Neural cell (in vitro differentiated cells): ENCODE measurements around the gene SUSD3. TPM values are rescaled to one million over a fixed set of nuclear protein-coding genes. Genes with fewer than 3 reads are reported as not detected.

Experiments used
- H2AFZ ChIP-seq: fragments of 200-600, 300-800 bp; sonication (generic), shearing (Covaris generic); 2 replicates; pipeline ENCODE4 v1.6.0; 2014; ENCODE audit warnings: low read depth, mild to moderate bottlenecking, antibody characterized with exemption, low read length, moderate library complexity
- H3F3A ChIP-seq: fragments of 200-600 bp; shearing (Covaris generic); 2 replicates; pipeline ENCODE4 v1.6.1; 2016; ENCODE audit warnings: mild to moderate bottlenecking, moderate library complexity, mixed read lengths, antibody characterized with exemption, low read length; ENCODE audit not compliant: insufficient read depth, poor library complexity, severe bottlenecking
- H3K27ac ChIP-seq: fragments of 200-600, 300-800 bp; sonication (generic), shearing (Covaris generic); 2 replicates; pipeline ENCODE4 v1.5.1; 2014; ENCODE audit warnings: mild to moderate bottlenecking, low read length, moderate library complexity
- H3K27me3 ChIP-seq: fragments of 300-800, 200-600 bp; sonication (generic), shearing (Covaris generic); 2 replicates; pipeline ENCODE4 v1.6.0; 2014; ENCODE audit warnings: mild to moderate bottlenecking, low read depth, low read length, moderate library complexity; ENCODE audit not compliant: insufficient read depth
- H3K36me3 ChIP-seq: fragments of 300-800, 200-600 bp; sonication (generic), shearing (Covaris generic); 2 replicates; pipeline ENCODE4 v1.5.1; 2014; ENCODE audit warnings: mild to moderate bottlenecking, antibody characterized with exemption, low read length, moderate library complexity; ENCODE audit not compliant: insufficient read depth
- H3K4me2 ChIP-seq: fragments of 300-800, 200-600 bp; sonication (generic), shearing (Covaris generic); 2 replicates; pipeline ENCODE4 v1.6.0; 2014; ENCODE audit warnings: mild to moderate bottlenecking, low read length
- H3K4me3 ChIP-seq: fragments of 300-800, 200-600 bp; sonication (generic), shearing (Covaris generic); 2 replicates; pipeline ENCODE4 v1.5.1; 2014; ENCODE audit warnings: mild to moderate bottlenecking, low read length, moderate library complexity
- H3K79me2 ChIP-seq: fragments of 200-600 bp; shearing (Covaris generic); replicated peaks from 2 replicates; pipeline ENCODE4 v1.6.0; 2014; ENCODE audit warnings: mild to moderate bottlenecking, low read length, moderate library complexity; ENCODE audit not compliant: insufficient read depth
- H3K9ac ChIP-seq: fragments of 300-800, 200-600 bp; sonication (generic), shearing (Covaris generic); 2 replicates; pipeline ENCODE4 v1.6.1; 2016; ENCODE audit warnings: mild to moderate bottlenecking, low read length, mixed read lengths
- H3K9me2 ChIP-seq: fragments of 200-600 bp; shearing (Covaris generic); 2 replicates; pipeline ENCODE4 v1.6.1; 2016; ENCODE audit warnings: mild to moderate bottlenecking, low read length, mixed read lengths; ENCODE audit not compliant: insufficient read depth
- H3K9me3 ChIP-seq: fragments of 200-600, 300-800 bp; sonication (generic), shearing (Covaris generic); 2 replicates; pipeline ENCODE4 v1.6.1; 2016; ENCODE audit warnings: mild to moderate bottlenecking, mixed run types, low read length, moderate library complexity, mixed read lengths
- H4K20me1 ChIP-seq: fragments of 200-600 bp; shearing (Covaris generic); 2 replicates; pipeline ENCODE4 v1.6.1; 2016; ENCODE audit warnings: mild to moderate bottlenecking, mixed run types; ENCODE audit not compliant: insufficient read depth
- EP300 ChIP-seq: fragments of 450-650 bp; conservative IDR thresholded peaks from 2 replicates; pipeline ENCODE4 v1.6.1; 2014; ENCODE audit warnings: antibody characterized with exemption, mild to moderate bottlenecking, moderate library complexity; ENCODE audit not compliant: poor library complexity, severe bottlenecking
- EZH2 ChIP-seq: fragments of 200-600, 300-800 bp; shearing (Covaris generic), sonication (generic); IDR thresholded peaks from 2 replicates; pipeline ENCODE4 v1.6.1; 2014; ENCODE audit warnings: antibody characterized with exemption, low read length, borderline replicate concordance, mild to moderate bottlenecking; ENCODE audit not compliant: insufficient read depth, poor library complexity, severe bottlenecking
- MXI1 ChIP-seq: fragments of 450-650 bp; conservative IDR thresholded peaks from 2 replicates; pipeline ENCODE4 v1.6.1; 2014; ENCODE audit warnings: antibody characterized with exemption, mild to moderate bottlenecking; ENCODE audit not compliant: poor library complexity, severe bottlenecking
- POLR2AphosphoS5 ChIP-seq: IDR thresholded peaks from 2 replicates; pipeline ENCODE4 v1.6.1; 2012
- RAD21 ChIP-seq: fragments of 450-650 bp; conservative IDR thresholded peaks from 2 replicates; pipeline ENCODE4 v1.6.1; 2014; ENCODE audit warnings: antibody characterized with exemption, mild to moderate bottlenecking, moderate library complexity
- REST ChIP-seq: IDR thresholded peaks from 2 replicates; pipeline ENCODE4 v1.6.1; 2012; ENCODE audit warnings: borderline replicate concordance
- SMC3 ChIP-seq: fragments of 450-650 bp; conservative IDR thresholded peaks from 2 replicates; pipeline ENCODE4 v1.6.1; 2014; ENCODE audit warnings: antibody characterized with exemption, mild to moderate bottlenecking, moderate library complexity; ENCODE audit not compliant: poor library complexity
- TAF1 ChIP-seq: IDR thresholded peaks from 2 replicates; pipeline ENCODE4 v1.6.1; 2012; ENCODE audit warnings: low read depth
- polyA plus RNA-seq: library from polyadenylated mRNA; depleted of rRNA; stranded (reverse); fragments of >200 nt; gene quantifications from 2 replicates; pipeline ENCODE4 v1.2.3, GENCODE V29; 2014
- TF ChIP-seq, protein P1 (sequence below): fragments of 450-650 bp; IDR thresholded peaks from 2 replicates; pipeline ENCODE4 v1.5.1; 2014; ENCODE audit warnings: antibody characterized with exemption, mild to moderate bottlenecking, moderate library complexity; ENCODE audit not compliant: poor library complexity, severe bottlenecking

The SUSD3 gene
- polyA plus RNA-seq, 1 donor from 2014 or later: not detected

- Histone ChIP-seq H4K20me1 (no peaks in the 10 kb centered on the region), H3K9me3 (no peaks in the 10 kb centered on the region), H3F3A (no peaks in the 10 kb centered on the region), H3K27ac (no peak overlapping the region), H3K27me3 (no peaks in the 10 kb centered on the region), H3K36me3 (no peaks in the 10 kb centered on the region), H3K4me2 (no peak overlapping the region), H3K9ac (no peak overlapping the region), H3K9me2 (no peaks in the 10 kb centered on the region), H2AFZ (no peak overlapping the region), H3K79me2 (no peaks in the 10 kb centered on the region), H3K4me3 (no peak overlapping the region)
- TF ChIP-seq POLR2AphosphoS5 (no peak), MXI1 (no peak), RAD21 (no peak), SMC3 (no peak), EZH2 (no peak), TAF1 (no peak), EP300 (no peak), REST (no peak)
- TF ChIP-seq, protein P1, sequence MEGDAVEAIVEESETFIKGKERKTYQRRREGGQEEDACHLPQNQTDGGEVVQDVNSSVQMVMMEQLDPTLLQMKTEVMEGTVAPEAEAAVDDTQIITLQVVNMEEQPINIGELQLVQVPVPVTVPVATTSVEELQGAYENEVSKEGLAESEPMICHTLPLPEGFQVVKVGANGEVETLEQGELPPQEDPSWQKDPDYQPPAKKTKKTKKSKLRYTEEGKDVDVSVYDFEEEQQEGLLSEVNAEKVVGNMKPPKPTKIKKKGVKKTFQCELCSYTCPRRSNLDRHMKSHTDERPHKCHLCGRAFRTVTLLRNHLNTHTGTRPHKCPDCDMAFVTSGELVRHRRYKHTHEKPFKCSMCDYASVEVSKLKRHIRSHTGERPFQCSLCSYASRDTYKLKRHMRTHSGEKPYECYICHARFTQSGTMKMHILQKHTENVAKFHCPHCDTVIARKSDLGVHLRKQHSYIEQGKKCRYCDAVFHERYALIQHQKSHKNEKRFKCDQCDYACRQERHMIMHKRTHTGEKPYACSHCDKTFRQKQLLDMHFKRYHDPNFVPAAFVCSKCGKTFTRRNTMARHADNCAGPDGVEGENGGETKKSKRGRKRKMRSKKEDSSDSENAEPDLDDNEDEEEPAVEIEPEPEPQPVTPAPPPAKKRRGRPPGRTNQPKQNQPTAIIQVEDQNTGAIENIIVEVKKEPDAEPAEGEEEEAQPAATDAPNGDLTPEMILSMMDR: no peak
These were observed 72.5 kb downstream of the SUSD3 start for GRCh38 chr9:93130861-93131481.

DNA sequence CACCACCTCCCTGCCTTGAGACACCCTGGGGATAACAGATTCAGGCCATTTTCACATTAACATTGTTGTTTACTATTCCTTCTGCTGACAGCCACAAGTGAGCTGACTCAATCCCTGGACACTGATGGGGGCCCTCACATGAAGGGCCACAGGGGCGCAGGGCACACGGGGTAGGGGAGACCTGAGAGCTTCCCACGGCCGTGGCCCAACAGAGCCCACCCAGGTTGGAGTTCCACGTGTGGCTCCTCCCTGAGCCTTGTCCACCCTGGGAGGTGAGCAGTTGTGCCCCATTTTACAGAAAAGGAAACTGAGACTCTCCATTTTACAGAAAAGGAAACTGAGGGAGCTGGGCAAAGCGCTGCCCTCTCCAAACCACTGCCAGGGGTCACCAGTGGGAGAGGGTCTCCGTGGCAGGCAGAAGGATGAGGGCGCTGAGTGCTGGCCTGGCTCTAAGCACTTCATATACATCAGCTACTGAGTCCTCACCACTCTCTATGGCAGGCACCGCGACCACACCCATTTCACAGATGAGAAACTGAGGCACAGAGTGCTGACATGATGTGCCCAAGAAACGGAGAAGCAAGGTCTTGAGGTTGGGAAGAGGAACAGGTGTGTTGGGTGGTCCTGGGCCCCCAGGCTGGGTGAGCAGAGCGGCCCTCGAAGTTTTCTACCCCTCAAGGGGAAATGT, 73.2 kb downstream of the SUSD3 start:
- Histone ChIP-seq H3K27ac (no peak overlapping the region), H3K9ac (no peak overlapping the region)

More for the DNA sequence above, 73.2 kb downstream of the SUSD3 start:
- Histone ChIP-seq H3K4me2 (no peak overlapping the region), H3K9me2 (no peaks in the 10 kb centered on the region), H2AFZ (no peak overlapping the region), H3F3A (no peaks in the 10 kb centered on the region), H4K20me1 (no peaks in the 10 kb centered on the region), H3K4me3 (no peak overlapping the region), H3K36me3 (no peaks in the 10 kb centered on the region), H3K79me2 (no peaks in the 10 kb centered on the region), H3K27me3 (no peaks in the 10 kb centered on the region), H3K9me3 (no peaks in the 10 kb centered on the region)
- no peak for TF ChIP-seq TAF1
- no peak for TF ChIP-seq REST
- TF ChIP-seq EZH2: no peak
- TF ChIP-seq, protein P1: no peak
- no peak for TF ChIP-seq SMC3
- TF ChIP-seq RAD21: no peak
